GM18511 (cell line): ENCODE data around the gene ATF6.
A peak's percentile ranks its signal among the peaks of the same experiment; 100 is the strongest.
"Not testable (repeated sequence)": the region's sequence is repeated elsewhere in the genome, so short reads cannot be mapped to it uniquely, and the experiment has no call there.

Experiments used
- ATAC-seq: cut with Tn5 transposase; IDR thresholded peaks from one replicate; pipeline ENCODE4 v1.9.1; 2021; ENCODE audit warnings: mild to moderate bottlenecking, moderate library complexity; ENCODE audit not compliant: unreplicated experiment

The ATF6 gene

GRCh38 chr1:161778522-161778921, 12.4 kb downstream of the ATF6 start:
- ATAC-seq, result no peak

- no peak for ATAC-seq
These were observed 13.3 kb downstream of the ATF6 start for GRCh38 chr1:161779393-161779792.

DNA sequence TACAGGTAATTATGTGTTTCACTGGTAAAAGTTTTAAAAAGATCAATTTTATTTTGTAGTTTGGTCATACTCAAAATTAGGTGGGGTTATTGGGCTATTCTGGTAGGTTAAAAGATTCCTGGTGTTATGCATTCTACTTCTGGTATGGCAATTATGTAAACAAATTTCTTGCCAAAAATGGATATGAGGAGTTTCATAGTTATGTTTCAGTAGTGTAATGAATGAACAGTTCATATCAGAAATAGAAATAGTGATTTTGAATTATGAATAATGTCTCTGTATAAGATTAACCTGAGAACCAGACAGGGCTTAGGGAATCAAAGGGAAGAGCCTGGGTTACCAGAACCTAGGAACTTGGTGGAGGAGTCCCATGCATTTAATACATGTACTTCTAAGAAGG, 15.9 kb downstream of the ATF6 start:
- ATAC-seq, result peak; percentile 64

DNA sequence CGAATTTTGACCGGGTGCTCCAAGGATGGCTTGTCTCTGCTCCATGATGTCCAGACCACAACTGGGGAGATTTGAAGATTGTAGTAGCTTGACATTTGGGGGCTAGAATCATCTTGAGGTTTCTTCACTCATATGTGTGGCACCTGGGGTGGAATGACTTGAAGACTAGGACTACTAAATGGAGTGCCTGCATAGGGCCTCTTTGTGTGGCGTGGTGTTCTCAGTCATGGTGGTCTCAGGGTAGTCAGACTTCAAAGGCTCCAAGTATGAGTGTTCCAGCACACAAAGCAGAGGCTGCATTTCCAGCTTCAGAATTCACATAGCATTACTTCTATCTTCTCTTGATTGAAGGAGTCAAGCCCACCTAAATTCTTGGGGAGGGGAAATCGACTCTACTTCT, 16.8 kb downstream of the ATF6 start:
- ATAC-seq, result no peak

GRCh38 chr1:161784968-161785367, 18.8 kb downstream of the ATF6 start:
- no peak for ATAC-seq

GRCh38 chr1:161787355-161787754, 21.2 kb downstream of the ATF6 start:
- no peak for ATAC-seq

DNA sequence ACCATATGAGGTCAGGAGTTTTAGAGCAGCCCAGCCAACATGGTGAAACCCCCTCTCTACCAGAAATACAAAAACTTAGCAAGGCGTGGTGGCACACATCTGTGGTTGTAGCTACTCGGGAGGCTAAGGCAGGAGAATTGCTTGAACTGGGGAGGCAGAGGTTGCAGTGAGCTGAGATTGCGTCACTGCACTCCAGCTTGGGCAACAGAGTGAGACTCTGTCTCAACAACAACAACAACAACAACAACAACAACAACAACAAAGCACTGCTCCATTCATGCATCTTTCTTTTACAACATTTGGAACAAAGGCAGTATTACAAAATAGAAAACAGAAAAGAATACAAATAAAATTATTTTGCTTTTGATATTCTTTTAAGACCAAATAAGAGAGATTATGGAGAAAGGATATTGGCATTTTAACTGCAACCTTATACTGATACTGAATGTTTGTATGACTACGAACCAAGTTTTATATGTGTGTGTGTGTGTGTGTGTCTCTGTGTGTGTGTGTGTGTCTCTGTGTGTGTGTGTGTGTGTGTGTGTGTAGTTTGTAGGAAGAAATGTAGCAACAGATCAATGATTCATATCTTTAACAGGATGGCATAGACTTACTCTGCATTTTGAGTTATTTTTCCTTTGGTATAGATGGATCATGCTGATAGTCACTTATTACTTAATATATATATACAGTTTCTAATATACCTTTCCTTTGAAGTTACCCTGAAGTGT, 24.6 kb downstream of the ATF6 start:
- no peak for ATAC-seq

DNA sequence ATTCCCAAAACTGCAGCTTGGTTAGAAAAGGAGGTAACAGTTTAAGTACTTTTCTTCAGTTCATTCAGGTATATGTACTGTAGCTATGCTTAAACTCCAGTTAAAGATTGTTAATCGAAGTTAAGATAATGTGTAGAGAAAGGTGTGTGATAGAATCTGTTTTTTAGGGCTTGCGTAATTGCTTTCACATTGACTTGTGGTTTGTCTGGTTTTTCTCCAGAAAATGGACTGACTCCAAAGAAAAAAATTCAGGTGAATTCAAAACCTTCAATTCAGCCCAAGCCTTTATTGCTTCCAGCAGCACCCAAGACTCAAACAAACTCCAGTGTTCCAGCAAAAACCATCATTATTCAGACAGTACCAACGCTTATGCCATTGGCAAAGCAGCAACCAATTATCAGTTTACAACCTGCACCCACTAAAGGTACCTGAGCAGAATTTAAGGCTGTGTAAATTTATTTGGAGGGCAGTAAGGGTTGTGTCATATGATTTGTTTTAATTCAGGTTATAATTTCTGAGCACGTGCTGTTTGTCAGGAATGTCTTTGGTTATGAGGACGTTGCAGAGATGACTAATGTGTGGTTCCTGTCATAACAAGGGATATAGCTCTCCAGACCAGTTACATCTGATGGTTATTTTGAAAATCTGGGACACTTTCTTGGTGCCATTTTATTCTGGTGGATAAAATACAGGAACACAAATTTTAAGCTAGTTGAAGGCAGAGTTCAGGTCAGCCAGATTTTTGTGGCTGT, 26.0 kb downstream of the ATF6 start:
- ATAC-seq, result no peak

DNA sequence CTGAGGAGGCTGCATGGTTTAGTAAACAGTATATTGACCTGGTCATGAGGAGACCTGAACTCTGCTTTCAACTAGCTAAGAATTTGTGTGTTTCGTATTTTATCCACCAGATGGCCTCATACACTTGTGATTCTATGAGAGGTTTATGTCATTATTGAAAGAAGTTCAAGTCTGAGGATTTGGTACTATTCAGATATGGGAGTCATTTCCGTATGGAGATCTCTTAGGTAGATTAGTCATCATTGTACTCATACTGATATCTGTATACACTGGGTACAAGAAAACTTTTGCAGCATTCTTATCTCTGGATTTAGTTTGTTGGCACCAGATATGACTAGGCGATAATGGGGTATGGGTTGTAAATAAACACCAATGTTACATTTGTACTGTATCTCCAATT, 26.6 kb downstream of the ATF6 start:
- ATAC-seq, result no peak

DNA sequence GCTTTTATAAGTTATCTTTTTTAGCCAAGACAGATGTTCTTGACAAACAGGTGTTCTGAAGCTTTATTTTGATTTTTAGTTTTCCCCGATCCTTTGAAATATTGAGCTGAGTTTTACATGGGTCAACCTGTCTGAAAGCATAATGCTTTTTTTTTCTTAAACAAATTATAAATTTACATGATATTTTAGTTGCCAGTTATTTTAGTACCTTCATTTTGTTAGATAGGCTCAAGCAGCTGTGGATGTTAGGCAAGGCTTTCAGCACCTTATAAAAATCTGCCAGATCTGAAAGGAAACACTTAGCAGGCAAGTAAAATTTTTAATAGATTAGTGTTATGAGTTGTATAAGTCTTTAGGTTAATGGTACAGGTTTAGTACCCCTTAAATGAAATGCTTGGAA, 33.7 kb downstream of the ATF6 start:
- ATAC-seq, result no peak

- ATAC-seq, result no peak
These were observed 35.8 kb downstream of the ATF6 start for GRCh38 chr1:161801955-161802354.

- no peak for ATAC-seq
These were observed 37.1 kb downstream of the ATF6 start for GRCh38 chr1:161803181-161803580.

GRCh38 chr1:161805399-161806197, 39.5 kb downstream of the ATF6 start:
- ATAC-seq, result no peak

GRCh38 chr1:161809202-161809601, 43.1 kb downstream of the ATF6 start:
- not testable (repeated sequence) for ATAC-seq

GRCh38 chr1:161809656-161810055, 43.5 kb downstream of the ATF6 start:
- ATAC-seq, result not testable (repeated sequence)

- ATAC-seq, result no peak
These were observed 44.7 kb downstream of the ATF6 start for GRCh38 chr1:161810780-161811179.

- no peak for ATAC-seq
These were observed 50.1 kb downstream of the ATF6 start for GRCh38 chr1:161816201-161816600.

- no peak for ATAC-seq
These were observed 51.1 kb downstream of the ATF6 start for GRCh38 chr1:161817176-161817730.

DNA sequence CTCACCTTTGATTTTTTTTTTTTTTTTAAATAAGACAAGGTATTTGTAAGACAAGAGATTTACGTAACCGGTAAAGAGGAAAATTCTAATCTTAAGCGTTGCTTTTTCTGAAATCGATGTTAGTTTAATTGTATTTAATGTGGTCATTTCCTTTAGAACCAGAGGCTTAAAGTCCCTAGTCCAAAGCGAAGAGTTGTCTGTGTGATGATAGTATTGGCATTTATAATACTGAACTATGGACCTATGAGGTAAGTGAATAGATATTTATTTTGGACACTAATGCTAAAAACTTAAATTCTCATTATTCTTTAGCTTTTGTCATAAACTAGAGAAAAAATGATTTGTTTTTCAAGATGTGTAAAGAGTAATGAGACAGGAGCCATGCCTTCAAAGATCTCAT, 54.8 kb downstream of the ATF6 start:
- ATAC-seq, result no peak

DNA sequence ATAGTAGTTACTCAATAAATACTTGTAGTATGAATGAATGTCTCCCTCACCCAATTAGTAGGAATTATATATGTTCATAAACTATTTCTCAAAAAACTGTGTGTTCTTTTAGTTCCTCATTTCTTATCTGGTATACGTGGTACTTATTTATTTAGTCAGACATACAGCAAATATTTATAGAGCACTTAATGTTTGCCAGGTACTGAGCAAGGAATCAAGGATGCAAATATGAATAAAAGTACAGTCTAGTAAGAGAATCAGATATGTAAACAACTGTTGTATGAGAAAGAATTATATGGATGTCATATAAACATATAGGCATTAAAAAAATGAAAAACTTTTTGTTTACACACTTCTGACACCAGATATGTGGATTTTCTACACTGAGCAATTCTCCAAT, 58.5 kb downstream of the ATF6 start:
- ATAC-seq, result no peak

GRCh38 chr1:161825831-161826230, 59.7 kb downstream of the ATF6 start:
- no peak for ATAC-seq
